HG02623 (cell line): ENCODE data around the gene VPS8.

Experiments used
- ATAC-seq: cut with Tn5 transposase; IDR thresholded peaks from one replicate; pipeline ENCODE4 v1.9.1; 2021; ENCODE audit warnings: moderate library complexity; ENCODE audit not compliant: unreplicated experiment

The VPS8 gene

GRCh38 chr3:185042312-185043050 is 230.5 kb downstream of the VPS8 start:
- no peak for ATAC-seq

GRCh38 chr3:185046164-185046515 is 234.2 kb downstream of the VPS8 start:
- ATAC-seq: no peak

- ATAC-seq: no peak
These were observed 234.6 kb downstream of the VPS8 start for GRCh38 chr3:185046603-185047002.

GRCh38 chr3:185049710-185050109 is 237.7 kb downstream of the VPS8 start:
- ATAC-seq: no peak

GRCh38 chr3:185051801-185052200 is 239.8 kb downstream of the VPS8 start:
- ATAC-seq: no peak

GRCh38 chr3:185052631-185053030 is 240.7 kb downstream of the VPS8 start:
- no peak for ATAC-seq

- ATAC-seq: no peak
These were observed 244.9 kb downstream of the VPS8 start for GRCh38 chr3:185056908-185057307.

GRCh38 chr3:185057829-185058228 is 245.9 kb downstream of the VPS8 start:
- no peak for ATAC-seq

- no peak for ATAC-seq
These were observed 246.8 kb downstream of the VPS8 start for GRCh38 chr3:185058796-185059195.

- no peak for ATAC-seq
These were observed 247.8 kb downstream of the VPS8 start for GRCh38 chr3:185059766-185060165.

GRCh38 chr3:185060655-185061054 is 248.7 kb downstream of the VPS8 start:
- no peak for ATAC-seq

- ATAC-seq: no peak
These were observed 250.2 kb downstream of the VPS8 start for GRCh38 chr3:185062191-185062590.

- ATAC-seq: no peak
These were observed 251.5 kb downstream of the VPS8 start for GRCh38 chr3:185063431-185063830.

GRCh38 chr3:185065059-185065458 is 253.1 kb downstream of the VPS8 start:
- ATAC-seq: no peak

- ATAC-seq: no peak
These were observed 254.3 kb downstream of the VPS8 start for GRCh38 chr3:185066251-185066650.

- no peak for ATAC-seq
These were observed 255.2 kb downstream of the VPS8 start for GRCh38 chr3:185067173-185067572.

- ATAC-seq: no peak
These were observed 257.4 kb downstream of the VPS8 start for GRCh38 chr3:185069037-185070030.

- no peak for ATAC-seq
These were observed 258.7 kb downstream of the VPS8 start for GRCh38 chr3:185070491-185071286.

- no peak for ATAC-seq
These were observed 259.4 kb downstream of the VPS8 start for GRCh38 chr3:185071287-185071800.

GRCh38 chr3:185075547-185075946 is 263.6 kb downstream of the VPS8 start:
- ATAC-seq: no peak

- no peak for ATAC-seq
These were observed 264.3 kb downstream of the VPS8 start for GRCh38 chr3:185076219-185076618.
